GM23248 (cell line): Measurements from ENCODE around the gene ASXL1. TPM values are rescaled to one million over a fixed set of nuclear protein-coding genes. Genes with fewer than 3 reads are reported as not detected.
"Not testable (repeated sequence)": the region's sequence is repeated elsewhere in the genome, so short reads cannot be mapped to it uniquely, and the experiment has no call there.

Source experiments
- DNase-seq: peaks from one replicate; pipeline ENCODE4 v3.0.0-alpha.2; 2015
- H2AFZ ChIP-seq: fragments of 200-600 bp; sonication (generic); 2 replicates; pipeline ENCODE4 v1.6.1; 2016; ENCODE audit warnings: antibody characterized with exemption
- H3F3A ChIP-seq: fragments of 200-600 bp; sonication (generic); 2 replicates; pipeline ENCODE4 v1.6.1; 2016; ENCODE audit warnings: mild to moderate bottlenecking, antibody characterized with exemption, mixed run types; ENCODE audit not compliant: insufficient read depth
- H3K27ac ChIP-seq: fragments of 200-600 bp; sonication (generic); 2 replicates; pipeline ENCODE4 v1.5.1; 2016; ENCODE audit warnings: mild to moderate bottlenecking
- H3K27me3 ChIP-seq: fragments of 200-600 bp; sonication (generic); replicated peaks from 2 replicates; pipeline ENCODE4 v1.6.1; 2016; ENCODE audit warnings: mild to moderate bottlenecking; ENCODE audit not compliant: insufficient read depth
- H3K36me3 ChIP-seq: fragments of 200-600 bp; sonication (generic); 2 replicates; pipeline ENCODE4 v1.6.1; 2016; ENCODE audit warnings: low read depth, mild to moderate bottlenecking
- H3K4me1 ChIP-seq: fragments of 200-600 bp; sonication (generic); 2 replicates; pipeline ENCODE4 v1.6.1; 2016; ENCODE audit warnings: mild to moderate bottlenecking; ENCODE audit not compliant: insufficient read depth
- H3K4me2 ChIP-seq: fragments of 200-600 bp; sonication (generic); one replicate; pipeline ENCODE4 v1.6.1; 2016; ENCODE audit warnings: mild to moderate bottlenecking; ENCODE audit not compliant: unreplicated experiment
- H3K4me3 ChIP-seq: fragments of 200-600 bp; sonication (generic); 2 replicates; pipeline ENCODE4 v1.5.1; 2016; ENCODE audit warnings: mild to moderate bottlenecking
- H3K79me2 ChIP-seq: fragments of 200-600 bp; sonication (generic); 2 replicates; pipeline ENCODE4 v1.6.1; 2016; ENCODE audit warnings: mild to moderate bottlenecking; ENCODE audit not compliant: insufficient read depth
- H3K9ac ChIP-seq: fragments of 200-600 bp; sonication (generic); 2 replicates; pipeline ENCODE4 v1.6.1; 2016; ENCODE audit warnings: mild to moderate bottlenecking
- H3K9me2 ChIP-seq: fragments of 200-600 bp; sonication (generic); 2 replicates; pipeline ENCODE4 v1.6.1; 2016; ENCODE audit warnings: mixed run types, mild to moderate bottlenecking, moderate library complexity; ENCODE audit not compliant: insufficient read depth
- H3K9me3 ChIP-seq: fragments of 200-600 bp; sonication (generic); one replicate; pipeline ENCODE4 v1.6.1; 2017; ENCODE audit warnings: low read depth
- H4K20me1 ChIP-seq: fragments of 200-600 bp; sonication (generic); 2 replicates; pipeline ENCODE4 v1.6.0; 2016; ENCODE audit not compliant: insufficient read depth
- EZH2 ChIP-seq: fragments of 200-600 bp; sonication (generic); IDR thresholded peaks from 2 replicates; pipeline ENCODE4 v1.6.1; 2018; ENCODE audit warnings: antibody characterized with exemption, mild to moderate bottlenecking; ENCODE audit not compliant: insufficient read depth, poor library complexity, severe bottlenecking
- EZH2phosphoT487 ChIP-seq: fragments of 200-600 bp; sonication (generic); IDR thresholded peaks from 2 replicates; pipeline ENCODE4 v1.6.1; 2018; ENCODE audit warnings: antibody characterized with exemption, moderate library complexity, mild to moderate bottlenecking, low read depth; ENCODE audit not compliant: insufficient read depth
- WGBS, 2 experiments: methylation state at CpG; one replicate each; pipeline ENCODE4 v1.1.6; 2015 to 2017; ENCODE audit warnings: low lambda C conversion rate in 2 of 2, low coverage in 1 of 2; ENCODE audit errors: missing lambda C conversion rate in 2 of 2; 5-methylcytosine and 5-hydroxymethylcytosine counted together
- in situ Hi-C: fragments of 300-500 bp; cut with MboI; formaldehyde crosslinking; loops from 2 replicates; pipeline ENCODE4 v1.15.0; 2020
- polyA plus RNA-seq: library from polyadenylated mRNA; unstranded; fragments of >200 nt; fragmentation: Nextera tagmentation; extraction: Ambion mirVana; gene quantifications from 2 replicates; pipeline ENCODE4 v1.2.1, GENCODE V29; 2016
- total RNA-seq: library from RNA; depleted of rRNA; stranded (reverse); fragments of >200 nt; shearing (Covaris generic); gene quantifications from 2 replicates; pipeline ENCODE4 v1.2.3, GENCODE V29; 2014

Gene ASXL1
- total and polyA plus RNA-seq, 2 experiments from 2014 or later, result 13.8 to 39.9 TPM

DNA sequence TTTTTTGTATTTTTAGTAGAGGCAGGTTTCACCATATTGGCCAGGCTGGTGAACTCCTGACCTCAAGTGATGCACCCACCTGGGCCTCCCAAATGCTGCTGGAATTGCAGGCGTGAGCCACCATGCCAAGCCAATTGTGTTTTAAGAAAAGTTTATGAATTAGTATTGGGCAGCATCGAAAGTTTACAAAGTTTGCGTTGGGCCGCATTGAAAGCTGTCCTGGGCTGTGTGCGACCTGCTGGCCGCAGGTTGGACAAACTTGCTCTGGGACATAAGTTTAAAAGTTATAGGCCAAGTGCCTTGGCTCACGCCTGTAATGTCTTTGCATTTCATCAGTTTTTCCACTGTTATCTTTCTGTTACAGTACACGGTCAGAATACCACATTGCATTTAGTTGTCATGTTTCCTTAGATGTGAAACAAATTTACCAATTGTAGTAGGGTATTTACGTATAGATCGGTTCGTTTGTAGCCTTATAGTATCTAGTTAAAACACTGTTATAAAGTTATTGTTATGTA lies 39.5 kb downstream of the ASXL1 start:
- H3K27me3 ChIP-seq, result no peaks in the 10 kb centered on the region
- peaks cover 11% of the 10 kb centered on the region; the same call in 1 of the 2 replicates for H4K20me1 ChIP-seq
- peaks cover 99% of the 10 kb centered on the region for H3K79me2 ChIP-seq
- in situ Hi-C loops, result no loop called here
- H3K36me3 ChIP-seq, result no peaks in the 10 kb centered on the region
- H3K27ac ChIP-seq, result no peak overlapping the region
- H3F3A ChIP-seq, result peaks cover 15% of the 10 kb centered on the region; the same call in 1 of the 2 replicates
- H3K9me3 ChIP-seq, result no peaks in the 10 kb centered on the region
- H3K4me1 ChIP-seq, result no peaks in the 10 kb centered on the region
- H2AFZ ChIP-seq, result no peak overlapping the region
- H3K4me3 ChIP-seq, result no peak overlapping the region
- H3K9me2 ChIP-seq, result no peaks in the 10 kb centered on the region
- no peak overlapping the region for H3K4me2 ChIP-seq
- 97 to 98% methylated on average over 11 of the region's 11 CpGs for WGBS, 2 experiments
- no peak overlapping the region for H3K9ac ChIP-seq
- TF ChIP-seq EZH2phosphoT487 (no peak), EZH2 (no peak)
- no peak for DNase-seq

DNA sequence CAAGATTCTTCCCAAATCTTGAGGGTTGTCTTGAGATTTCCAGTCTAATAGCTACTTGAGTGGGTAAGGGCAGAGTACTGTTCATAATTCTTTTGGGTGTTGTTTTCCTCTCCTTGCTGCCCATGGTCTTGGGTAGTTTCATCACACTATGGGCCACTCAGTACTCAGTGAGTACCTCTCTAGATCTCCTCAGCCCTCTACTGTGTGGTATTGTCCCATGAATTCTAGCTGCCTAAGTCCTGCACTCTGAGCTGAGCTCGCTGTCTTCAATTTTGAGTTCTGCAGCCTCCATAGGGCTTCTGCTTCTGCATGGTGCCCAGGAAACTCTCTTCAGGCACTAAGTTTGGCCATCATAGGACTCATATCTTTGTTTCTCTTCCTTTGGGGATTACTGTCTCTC lies 42.3 kb downstream of the ASXL1 start:
- H3K9me3 ChIP-seq, result no peaks in the 10 kb centered on the region
- peaks cover 99% of the 10 kb centered on the region for H3K79me2 ChIP-seq
- DNase-seq, result no peak
- no peaks in the 10 kb centered on the region for H3K4me1 ChIP-seq
- no peaks in the 10 kb centered on the region for H3K27me3 ChIP-seq
- in situ Hi-C loops, result no loop called here
- no peaks in the 10 kb centered on the region for H3K9me2 ChIP-seq
- H4K20me1 ChIP-seq, result peaks cover 5% of the 10 kb centered on the region; the same call in 1 of the 2 replicates
- TF ChIP-seq EZH2phosphoT487 (no peak), EZH2 (no peak)
- H3K27ac ChIP-seq, result no peak overlapping the region
- no peak overlapping the region for H3K4me2 ChIP-seq
- no peak overlapping the region for H2AFZ ChIP-seq
- 90 to 93% methylated on average over 1 of the region's 1 CpG for WGBS, 2 experiments
- H3K36me3 ChIP-seq, result peaks cover 4% of the 10 kb centered on the region; the same call in 1 of the 2 replicates
- peaks cover 11% of the 10 kb centered on the region; the same call in 1 of the 2 replicates for H3F3A ChIP-seq
- no peak overlapping the region for H3K9ac ChIP-seq
- H3K4me3 ChIP-seq, result no peak overlapping the region

DNA sequence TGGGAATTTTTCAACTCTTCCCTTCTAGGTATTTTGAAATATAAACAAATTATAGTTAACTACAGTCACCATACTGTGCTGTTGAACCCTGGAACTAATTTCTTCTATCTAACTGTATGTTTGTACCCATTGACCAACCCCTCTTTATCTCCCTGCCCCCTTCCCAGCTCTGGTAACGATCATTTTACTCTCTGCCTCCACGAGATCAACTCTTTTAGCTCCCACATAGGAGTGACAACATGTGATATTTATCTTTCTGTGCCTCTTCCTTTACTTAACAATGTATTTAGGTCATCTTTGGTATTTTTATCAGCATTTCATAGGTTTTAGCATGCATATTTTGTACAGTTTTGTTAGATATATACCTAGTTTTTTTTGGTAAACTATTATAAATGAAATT lies 45.9 kb downstream of the ASXL1 start:
- no peak overlapping the region for H3K9ac ChIP-seq
- H3F3A ChIP-seq, result no peaks in the 10 kb centered on the region
- in situ Hi-C loops, result no loop called here
- H3K4me3 ChIP-seq, result no peak overlapping the region
- WGBS, 2 experiments, result 77 to 81% methylated on average over 2 of the region's 2 CpGs
- no peaks in the 10 kb centered on the region for H3K9me2 ChIP-seq
- H3K27ac ChIP-seq, result no peak overlapping the region
- no peak for DNase-seq
- H3K36me3 ChIP-seq, result peaks cover 4% of the 10 kb centered on the region; the same call in 1 of the 2 replicates
- no peaks in the 10 kb centered on the region for H3K27me3 ChIP-seq
- TF ChIP-seq EZH2phosphoT487 (no peak), EZH2 (no peak)
- no peaks in the 10 kb centered on the region for H3K4me1 ChIP-seq
- H4K20me1 ChIP-seq, result no peaks in the 10 kb centered on the region
- no peaks in the 10 kb centered on the region for H3K9me3 ChIP-seq
- H3K4me2 ChIP-seq, result no peak overlapping the region
- no peak overlapping the region for H2AFZ ChIP-seq
- H3K79me2 ChIP-seq, result peaks cover 100% of the 10 kb centered on the region

DNA sequence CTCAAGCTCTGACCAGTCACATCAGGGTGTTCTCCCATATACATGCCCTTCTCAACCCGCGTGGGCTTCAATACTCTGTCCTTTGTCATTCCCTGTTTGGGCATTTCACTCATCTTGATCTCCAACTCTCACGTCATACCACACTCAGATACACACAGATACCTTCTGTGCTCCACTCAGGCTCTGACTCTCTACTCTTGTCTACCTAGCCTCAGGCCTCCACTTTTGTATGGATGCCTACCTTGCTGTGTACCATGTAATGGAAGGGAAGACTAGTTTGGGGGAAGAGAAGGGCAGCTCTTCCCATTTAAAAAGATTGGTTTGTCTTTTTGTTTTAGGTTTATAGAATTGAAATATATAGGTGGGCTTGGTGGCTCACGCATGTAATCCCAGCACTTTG lies 48.6 kb downstream of the ASXL1 start:
- H3K4me2 ChIP-seq, result no peak overlapping the region
- WGBS, 2 experiments, result 96 to 98% methylated on average over 4 of the region's 4 CpGs
- H4K20me1 ChIP-seq, result peaks cover 5% of the 10 kb centered on the region
- H2AFZ ChIP-seq, result no peak overlapping the region
- H3K27ac ChIP-seq, result no peak overlapping the region
- no peaks in the 10 kb centered on the region for H3K9me2 ChIP-seq
- in situ Hi-C loops, result no loop called here
- H3K9ac ChIP-seq, result no peak overlapping the region
- no peaks in the 10 kb centered on the region for H3K4me1 ChIP-seq
- DNase-seq, result no peak
- TF ChIP-seq EZH2phosphoT487 (no peak), EZH2 (no peak)
- H3F3A ChIP-seq, result 0 out of 2 replicates have a peak, but pooled peaks cover 8% of the 10 kb centered on the region
- H3K27me3 ChIP-seq, result no peaks in the 10 kb centered on the region
- peaks cover 10% of the 10 kb centered on the region; the same call in 1 of the 2 replicates for H3K36me3 ChIP-seq
- no peak overlapping the region for H3K4me3 ChIP-seq
- no peaks in the 10 kb centered on the region for H3K9me3 ChIP-seq
- H3K79me2 ChIP-seq, result peaks cover 100% of the 10 kb centered on the region

DNA sequence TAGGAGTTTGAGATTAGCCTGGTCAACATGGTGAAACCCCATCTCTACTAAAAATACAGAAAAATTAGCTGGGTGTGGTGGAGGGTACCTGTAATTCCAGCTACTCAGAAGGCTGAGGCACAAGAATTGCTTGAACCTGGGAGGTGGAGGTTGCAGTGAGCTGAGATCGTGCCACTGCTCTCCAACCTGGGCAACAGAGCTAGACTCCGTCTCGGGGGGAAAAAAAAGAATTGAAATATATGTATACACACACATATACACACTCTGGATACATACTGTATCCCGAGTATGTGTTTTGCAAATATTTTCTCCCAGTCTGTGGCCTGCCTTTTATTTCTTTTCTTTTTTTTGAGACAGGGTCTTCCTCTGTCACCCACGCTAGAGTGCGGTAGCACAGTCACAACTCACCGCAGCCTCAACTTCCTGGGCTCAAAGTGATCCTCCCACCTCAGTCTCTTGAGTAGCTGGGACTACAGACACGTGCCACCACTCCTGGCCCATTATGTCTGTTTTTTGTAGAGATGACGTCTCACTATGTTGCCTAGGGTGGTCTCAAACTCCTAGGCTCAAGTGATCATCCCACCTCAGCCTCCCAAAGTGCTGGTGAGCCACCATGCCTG lies 49.1 kb downstream of the ASXL1 start:
- H2AFZ ChIP-seq, H3K27ac ChIP-seq, in situ Hi-C loops, H4K20me1 ChIP-seq, H3F3A ChIP-seq, H3K4me3 ChIP-seq, H3K9me3 ChIP-seq, H3K4me1 ChIP-seq, H3K9ac ChIP-seq, H3K27me3 ChIP-seq, H3K36me3 ChIP-seq, DNase-seq, H3K9me2 ChIP-seq, H3K4me2 ChIP-seq: not testable (repeated sequence)
- H3K79me2 ChIP-seq, result peaks cover 100% of the 10 kb centered on the region
- WGBS, 2 experiments, result 92 to 93% methylated on average over 9 of the region's 9 CpGs
